Esophagus squamous epithelium (tissue), 4 donors: Measurements from ENCODE around the gene RAPGEFL1.

Experiments used
- CTCF ChIP-seq, 6 experiments: fragments of 450-650 bp in 4 of 6; fragments of 200-600 bp in 2 of 6; sonication (generic) in 2 of 6; IDR thresholded peaks; one replicate each; pipeline ENCODE4 v1.5.1; 2016 to 2019; ENCODE audit warnings: antibody characterized with exemption in 6 of 6, mild to moderate bottlenecking in 4 of 6, moderate library complexity in 4 of 6
- POLR2A ChIP-seq, 4 donors: fragments of 450-650 bp; IDR thresholded peaks; one replicate each; pipeline ENCODE4 v1.6.1; 2017; ENCODE audit warnings: antibody characterized with exemption in 4 of 4, mild to moderate bottlenecking in 4 of 4, moderate library complexity in 3 of 4

DNA sequence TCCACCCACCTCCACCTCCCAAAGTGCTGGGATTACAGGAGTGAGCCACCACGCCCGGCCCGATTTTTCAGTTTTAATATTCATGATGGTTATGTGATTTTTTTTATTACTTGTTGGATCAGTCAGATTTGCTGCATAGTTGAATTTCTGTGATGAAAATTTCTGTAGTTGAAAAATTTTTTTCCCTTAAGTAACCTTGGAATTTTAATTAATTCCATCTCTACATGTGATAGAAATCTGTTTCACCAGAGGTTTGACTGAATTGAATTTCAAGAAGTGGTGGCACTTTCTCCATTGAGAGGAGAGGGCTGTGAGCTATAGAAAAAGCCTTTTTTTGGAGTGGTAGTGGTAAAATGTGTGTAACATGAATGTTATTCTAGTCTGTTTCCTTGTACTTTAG is 66.5 kb downstream of the RAPGEFL1 start:
- TF ChIP-seq CTCF (IDR thresholded peaks at IDR 0.05) = no peak
- no peak for TF ChIP-seq POLR2A (IDR thresholded peaks at IDR 0.05)
